WTC11 (cell line): ENCODE results near the gene KLHL10.

Experiments
- AFF4 ChIP-seq: sonication (generic); formaldehyde crosslinking; IDR thresholded peaks from 2 replicates; pipeline ENCODE4 v1.8.1; 2023; ENCODE audit warnings: mild to moderate bottlenecking, missing genetic modification reagents, borderline replicate concordance
- CREM ChIP-seq: sonication (generic); formaldehyde crosslinking; IDR thresholded peaks from 2 replicates; pipeline ENCODE4 v1.8.1; 2022; ENCODE audit warnings: mild to moderate bottlenecking, missing genetic modification reagents, moderate library complexity
- CTCF ChIP-seq: fragments of 200-600 bp; IDR thresholded peaks from 2 replicates; pipeline ENCODE4 v1.8.0; 2022; ENCODE audit warnings: antibody characterized with exemption
- E2F1 ChIP-seq: sonication (generic); formaldehyde crosslinking; IDR thresholded peaks from 2 replicates; pipeline ENCODE4 v1.8.0; 2022; ENCODE audit warnings: mild to moderate bottlenecking, missing genetic modification reagents
- NFATC4 ChIP-seq: fragments of 250-450 bp; sonication (Bioruptor Pico); IDR thresholded peaks from 2 replicates; pipeline ENCODE4 v1.9.0; 2021; ENCODE audit warnings: mild to moderate bottlenecking
- SMAD4 ChIP-seq: sonication (generic); formaldehyde crosslinking; IDR thresholded peaks from 2 replicates; pipeline ENCODE4 v1.8.0; 2022; ENCODE audit warnings: mild to moderate bottlenecking, missing genetic modification reagents
- SP1 ChIP-seq: sonication (generic); formaldehyde crosslinking; conservative IDR thresholded peaks from 2 replicates; pipeline ENCODE4 v1.8.1; 2022; ENCODE audit warnings: missing genetic modification reagents
- TCF7 ChIP-seq: sonication (generic); formaldehyde crosslinking; IDR thresholded peaks from 2 replicates; pipeline ENCODE4 v1.8.0; 2022; ENCODE audit warnings: mild to moderate bottlenecking, low read depth, missing genetic modification reagents, moderate library complexity
- ZNF671 ChIP-seq: fragments of 250-450 bp; sonication (Bioruptor Pico); IDR thresholded peaks from 2 replicates; pipeline ENCODE4 v1.8.0; 2021; ENCODE audit warnings: mild to moderate bottlenecking

- TF ChIP-seq CTCF (no peak), NFATC4 (CRISPR knock-in tag) (no peak), ZNF671 (no peak), AFF4 (no peak), CREM (CRISPR knock-in tag) (no peak), SMAD4 (CRISPR knock-in tag) (no peak), SP1 (CRISPR knock-in tag) (no peak), E2F1 (CRISPR knock-in tag) (no peak), TCF7 (no peak)
These were observed 23.9 kb upstream of the KLHL10 start for GRCh38 chr17:41813699-41814124.
